Measurements from ENCODE around the gene PDCD6IP.
"Not testable (repeated sequence)": the region's sequence is repeated elsewhere in the genome, so short reads cannot be mapped to it uniquely, and the experiment has no call there.

The PDCD6IP gene

GRCh38 chr3:33798418-33799201, at the start of gene PDCD6IP:
TSS of gene PDCD6IP (plus strand) at chr3:33798630. CDS start at chr3:33798729, 99 bp downstream.
- TF ChIP-seq CTCF (IDR thresholded peaks at IDR 0.05; ENCODE audit: control insufficient read depth, insufficient read depth, low read depth, low read length, missing control alignments), result no peak
- H3K4me3 ChIP-seq (ENCODE audit: control insufficient read depth, low read depth, low read length), result peak within 1 kb of the TSS; percentile 65
- peak; percentile 62 for DNase-seq (ENCODE audit: low read depth)

- DNase-seq (ENCODE audit: low read depth), result peak; percentile 13
- H3K4me3 ChIP-seq (ENCODE audit: control insufficient read depth, low read depth, low read length), result no peak overlapping the region
- no peak for TF ChIP-seq CTCF (IDR thresholded peaks at IDR 0.05; ENCODE audit: control insufficient read depth, insufficient read depth, low read depth, low read length, missing control alignments)
Measured at GRCh38 chr3:33749546-33750210, 48.8 kb upstream of the PDCD6IP start.

- no peak for DNase-seq (ENCODE audit: low read depth)
- no peak overlapping the region for H3K4me3 ChIP-seq (ENCODE audit: control insufficient read depth, low read depth, low read length)
- TF ChIP-seq CTCF (IDR thresholded peaks at IDR 0.05; ENCODE audit: control insufficient read depth, insufficient read depth, low read depth, low read length, missing control alignments), result no peak
Measured at GRCh38 chr3:33750211-33750548, 48.2 kb upstream of the PDCD6IP start.

GRCh38 chr3:33751336-33751735, 47.1 kb upstream of the PDCD6IP start:
- DNase-seq (ENCODE audit: low read depth), result no peak
- TF ChIP-seq CTCF (IDR thresholded peaks at IDR 0.05; ENCODE audit: control insufficient read depth, insufficient read depth, low read depth, low read length, missing control alignments), result no peak
- no peak overlapping the region for H3K4me3 ChIP-seq (ENCODE audit: control insufficient read depth, low read depth, low read length)

GRCh38 chr3:33754391-33754790, 44.0 kb upstream of the PDCD6IP start:
- DNase-seq (ENCODE audit: low read depth); H3K4me3 ChIP-seq (ENCODE audit: control insufficient read depth, low read depth, low read length): not testable (repeated sequence)

GRCh38 chr3:33758281-33758680, 40.1 kb upstream of the PDCD6IP start:
- DNase-seq (ENCODE audit: low read depth), result no peak
- TF ChIP-seq CTCF (IDR thresholded peaks at IDR 0.05; ENCODE audit: control insufficient read depth, insufficient read depth, low read depth, low read length, missing control alignments), result no peak

GRCh38 chr3:33758864-33759263, 39.6 kb upstream of the PDCD6IP start:
- DNase-seq (ENCODE audit: low read depth), result no peak
- TF ChIP-seq CTCF (IDR thresholded peaks at IDR 0.05; ENCODE audit: control insufficient read depth, insufficient read depth, low read depth, low read length, missing control alignments), result no peak

More at GRCh38 chr3:33758281-33758680, 40.1 kb upstream of the PDCD6IP start:
- H3K4me3 ChIP-seq (ENCODE audit: control insufficient read depth, low read depth, low read length), result no peak overlapping the region

More at GRCh38 chr3:33758864-33759263, 39.6 kb upstream of the PDCD6IP start:
- H3K4me3 ChIP-seq (ENCODE audit: control insufficient read depth, low read depth, low read length), result no peak overlapping the region

All from AG09309 (cell line).